HG02870 (cell line): Measurements from ENCODE around the gene RPL18.
"Not testable (repeated sequence)": the region's sequence is repeated elsewhere in the genome, so short reads cannot be mapped to it uniquely, and the experiment has no call there.

ENCODE experiments used
- ATAC-seq: cut with Tn5 transposase; IDR thresholded peaks from one replicate; pipeline ENCODE4 v1.9.1; 2021; ENCODE audit warnings: mild to moderate bottlenecking, moderate library complexity; ENCODE audit not compliant: unreplicated experiment

RPL18 gene

DNA sequence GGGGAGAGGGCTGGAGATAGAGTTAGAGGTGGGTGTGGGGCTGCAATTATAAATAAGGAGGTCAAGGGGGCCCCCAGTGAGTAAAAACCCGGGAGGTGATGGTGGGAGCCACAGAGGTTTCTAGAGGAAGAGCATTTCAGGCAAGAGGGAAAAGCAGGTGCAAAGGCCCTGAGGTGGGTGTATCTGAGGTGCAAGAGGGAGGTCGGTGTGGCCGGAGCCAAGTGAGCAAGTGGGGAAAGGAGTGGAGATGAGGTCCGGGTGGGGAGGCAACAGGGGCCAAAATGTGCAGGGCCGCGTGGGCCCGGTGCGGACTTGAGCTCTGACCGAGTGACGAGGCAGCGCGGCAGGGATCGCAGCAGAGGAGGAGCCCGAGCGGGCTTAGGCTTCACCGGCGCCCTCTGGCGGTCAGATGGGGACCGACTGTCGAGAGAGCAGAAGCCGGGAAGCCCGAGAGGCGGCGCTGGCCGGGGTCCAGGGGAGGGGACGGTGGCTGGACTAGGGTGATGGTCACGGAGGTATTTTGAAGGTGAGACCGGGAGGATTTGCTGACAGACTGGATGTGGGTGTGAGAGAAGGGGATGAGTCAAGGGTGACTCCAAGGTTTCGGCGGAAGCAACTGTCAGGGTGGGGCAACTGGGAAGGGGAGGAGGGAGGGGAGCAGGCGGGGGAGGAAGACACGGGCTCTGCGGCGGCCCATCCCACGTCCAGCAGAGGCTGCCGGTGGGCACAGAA lies 30.1 kb downstream of the RPL18 start:
- ATAC-seq = no peak

DNA sequence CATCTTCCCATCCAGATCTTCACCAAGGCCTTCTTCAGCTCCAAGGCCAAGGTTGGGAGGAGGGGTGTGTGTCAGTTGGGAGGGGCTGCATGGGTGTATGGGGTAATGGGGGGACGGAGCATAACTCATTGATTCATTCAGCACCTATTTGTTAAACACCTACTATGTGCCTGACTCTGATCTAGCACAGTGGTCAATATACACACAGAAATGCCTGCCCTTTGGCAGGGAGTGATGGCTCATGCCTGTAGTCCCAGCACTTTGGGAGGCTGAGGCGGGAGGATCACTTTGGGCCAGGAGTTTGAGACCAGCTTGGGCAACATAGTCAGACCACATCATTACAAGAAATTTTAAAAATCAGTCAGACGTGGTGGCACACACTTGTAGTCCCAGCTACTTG lies 31.6 kb downstream of the RPL18 start:
- no peak for ATAC-seq

DNA sequence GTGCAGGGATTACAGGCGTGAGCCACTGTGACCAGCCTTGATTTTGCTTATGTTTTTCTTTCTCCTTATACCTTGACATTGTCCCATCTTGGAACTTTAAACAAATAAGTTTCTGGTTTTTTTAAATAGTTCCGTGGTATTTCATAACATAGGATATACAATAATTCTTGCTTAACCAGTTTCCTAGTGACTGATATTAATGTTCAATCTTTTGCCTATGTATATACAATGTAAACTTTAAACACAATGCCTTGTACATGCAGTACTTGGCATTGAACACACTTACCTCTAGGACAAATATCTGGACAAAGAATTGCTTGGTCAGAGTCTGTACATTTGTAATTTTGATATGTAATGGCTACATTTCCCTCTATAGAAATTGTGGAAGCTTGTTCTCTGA lies 36.8 kb downstream of the RPL18 start:
- no peak for ATAC-seq

DNA sequence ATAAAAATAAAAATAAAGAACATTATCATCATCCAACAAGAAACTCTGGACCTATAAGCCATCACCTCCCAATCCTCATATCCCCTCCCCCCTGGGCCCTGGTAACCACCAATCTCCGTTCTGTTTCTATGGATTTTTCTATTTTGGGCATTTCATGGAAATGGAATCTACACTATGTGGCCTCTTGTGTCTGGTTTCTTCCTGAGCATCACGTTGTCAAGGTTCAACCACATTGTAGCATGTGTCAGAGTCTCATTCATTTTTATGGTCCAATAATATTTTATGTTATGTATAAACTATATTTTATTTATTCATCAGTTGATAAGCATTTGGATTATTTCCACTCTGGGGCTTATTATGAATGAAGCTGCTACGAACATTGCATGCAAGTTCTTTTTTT lies 40.1 kb downstream of the RPL18 start:
- ATAC-seq = no peak

DNA sequence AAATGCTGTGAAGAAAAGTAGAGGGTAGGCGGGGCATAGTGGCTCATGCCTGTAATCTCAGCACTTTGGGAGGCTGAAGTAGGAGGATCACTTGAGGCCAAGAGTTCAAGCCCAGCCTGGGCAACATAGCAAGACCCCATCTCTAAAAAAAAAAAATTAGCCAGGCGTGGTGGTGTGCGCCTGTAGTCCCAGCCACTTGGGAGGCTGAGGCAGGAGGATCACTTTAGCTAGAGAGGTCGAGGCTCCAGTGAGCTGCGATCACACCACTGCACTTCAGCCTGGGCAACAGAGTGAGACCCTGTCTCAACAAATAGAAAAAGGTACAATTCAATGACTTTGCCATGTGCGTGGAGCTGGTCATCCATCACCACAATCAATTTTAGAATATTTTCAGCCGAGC lies 41.1 kb downstream of the RPL18 start:
- ATAC-seq = not testable (repeated sequence)

DNA sequence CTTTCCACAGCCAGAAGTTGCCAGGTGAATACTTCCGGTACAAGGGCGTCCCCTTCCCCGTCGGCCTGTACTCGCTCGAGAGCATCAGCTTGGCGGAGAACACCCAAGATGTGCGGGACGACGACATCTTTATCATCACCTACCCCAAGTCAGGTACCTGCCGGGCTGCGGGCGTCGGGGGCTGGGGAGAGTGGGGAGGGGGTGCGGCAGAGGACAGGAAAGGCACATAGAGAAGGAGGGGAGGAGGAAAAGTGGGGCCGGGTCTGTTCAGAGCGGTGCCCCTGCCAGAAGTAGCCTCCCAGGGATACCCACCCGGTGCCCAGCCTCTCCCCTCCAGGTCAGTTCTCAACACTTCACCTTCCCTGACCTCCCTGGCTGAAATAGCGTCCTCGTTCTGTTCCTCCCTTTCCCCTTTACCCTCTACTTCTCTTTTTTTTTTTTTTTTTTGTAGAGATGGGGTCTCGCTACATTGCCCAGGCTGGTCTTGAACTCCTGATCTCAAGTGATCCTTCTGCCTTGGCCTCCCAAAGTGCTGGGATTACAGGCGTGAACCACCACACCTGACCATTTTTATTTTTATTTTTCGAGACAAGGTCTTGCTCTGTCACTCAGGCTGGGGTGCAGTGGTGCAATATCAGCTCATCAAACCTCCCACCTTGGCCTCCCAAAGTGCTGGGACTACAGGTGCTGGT lies 42.9 kb downstream of the RPL18 start:
- ATAC-seq = no peak

DNA sequence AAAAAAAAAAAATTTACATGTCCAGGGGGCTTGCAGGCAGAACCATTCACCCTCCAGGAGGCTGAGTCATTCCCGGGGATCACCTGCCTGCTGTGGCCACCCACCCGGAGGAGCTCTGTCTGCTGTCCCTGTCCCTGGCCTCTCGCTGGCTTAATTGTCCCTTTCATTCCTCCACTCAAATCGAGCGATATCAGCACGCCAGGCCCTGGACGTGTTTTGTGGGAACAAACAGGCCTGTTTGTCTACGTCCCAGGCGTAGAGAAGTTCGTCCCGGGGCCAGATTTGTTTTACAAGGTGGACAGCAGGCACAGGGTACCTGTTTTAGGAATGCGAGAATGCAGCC lies 45.8 kb downstream of the RPL18 start:
- ATAC-seq = no peak

DNA sequence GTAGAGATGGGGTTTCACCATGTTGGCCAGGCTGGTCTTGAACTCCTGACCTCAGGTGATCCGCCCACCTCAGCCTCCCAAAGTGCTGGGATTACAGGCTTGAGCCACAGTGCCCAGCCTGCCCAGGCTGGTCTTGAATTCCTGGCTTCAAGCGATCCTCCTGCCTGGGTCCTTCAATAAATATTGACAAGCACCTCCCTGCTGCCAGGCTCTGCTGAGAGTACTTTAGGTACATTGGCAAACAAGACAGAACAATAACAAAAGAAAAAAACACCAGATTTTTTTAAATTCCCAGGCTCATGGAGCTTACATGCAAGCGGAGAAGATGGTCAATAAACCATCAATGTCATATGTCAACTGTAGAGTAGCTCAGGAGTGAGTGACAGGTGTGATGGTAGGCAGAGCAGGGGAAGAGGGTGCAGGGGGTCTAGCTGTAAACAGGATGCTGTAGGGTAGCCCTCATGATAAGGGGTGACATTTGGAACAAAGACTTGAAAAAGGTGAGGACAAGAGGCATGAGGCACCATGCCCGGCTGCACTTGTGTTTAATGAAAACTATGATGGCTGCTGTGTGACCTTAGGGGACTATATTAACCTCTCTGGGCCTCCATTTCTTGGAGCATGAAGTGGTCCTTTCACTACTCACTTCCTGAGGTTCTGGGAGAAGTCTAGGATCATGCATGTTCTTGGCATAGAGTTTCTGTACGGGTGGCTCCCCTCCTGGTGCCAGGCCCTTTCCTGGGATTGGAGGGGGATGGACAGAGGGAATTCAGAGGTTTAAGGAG lies 47.4 kb downstream of the RPL18 start:
- ATAC-seq = no peak

DNA sequence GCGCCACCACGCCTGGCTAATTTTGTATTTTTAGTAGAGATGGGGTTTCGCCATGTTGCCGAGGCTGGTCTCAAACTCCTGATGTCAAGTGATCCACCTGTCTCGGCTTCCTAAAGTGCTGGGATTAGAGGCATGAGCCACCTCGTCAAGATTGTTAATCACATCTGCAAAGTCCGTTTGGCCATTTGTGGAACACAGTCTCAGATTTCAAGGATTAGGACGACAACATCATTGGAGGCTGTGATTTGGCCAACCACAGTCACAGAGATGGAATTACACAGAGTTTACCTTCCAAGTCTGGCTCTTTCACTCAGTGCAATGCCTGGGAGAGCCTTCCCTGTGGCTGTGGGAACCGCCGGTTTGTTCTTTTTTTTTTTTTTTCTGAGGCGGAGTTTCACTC lies 49.2 kb downstream of the RPL18 start:
- ATAC-seq = no peak

DNA sequence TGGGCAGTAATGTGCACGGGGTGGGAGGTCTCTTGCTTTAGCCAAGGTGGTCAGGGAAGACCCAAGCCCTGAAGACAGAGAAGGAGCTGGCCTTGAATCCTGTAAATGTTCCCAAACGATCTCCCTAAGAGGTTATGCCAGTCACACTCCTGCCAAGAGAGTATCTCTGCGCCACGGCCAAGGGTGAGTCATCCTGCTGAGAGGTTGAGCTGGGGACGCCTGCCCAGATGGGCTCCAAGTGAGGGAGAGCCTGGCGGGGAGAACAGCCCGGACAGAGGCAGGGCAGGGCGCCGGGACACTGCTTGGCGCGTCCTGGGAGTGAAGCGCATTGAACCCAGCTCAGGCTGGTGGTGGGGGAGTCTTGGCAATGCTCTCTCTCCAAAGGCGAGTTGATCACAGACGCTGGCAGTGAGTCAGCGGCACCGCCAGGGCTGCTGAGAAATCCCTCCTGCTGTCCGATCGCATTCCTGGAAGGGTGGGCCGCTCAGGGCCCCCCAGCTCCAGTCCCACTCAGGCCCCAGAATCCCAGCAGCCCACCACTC lies 50.6 kb downstream of the RPL18 start:
- no peak for ATAC-seq
